Measurements from ENCODE around the gene KLF11.

KLF11 gene

DNA sequence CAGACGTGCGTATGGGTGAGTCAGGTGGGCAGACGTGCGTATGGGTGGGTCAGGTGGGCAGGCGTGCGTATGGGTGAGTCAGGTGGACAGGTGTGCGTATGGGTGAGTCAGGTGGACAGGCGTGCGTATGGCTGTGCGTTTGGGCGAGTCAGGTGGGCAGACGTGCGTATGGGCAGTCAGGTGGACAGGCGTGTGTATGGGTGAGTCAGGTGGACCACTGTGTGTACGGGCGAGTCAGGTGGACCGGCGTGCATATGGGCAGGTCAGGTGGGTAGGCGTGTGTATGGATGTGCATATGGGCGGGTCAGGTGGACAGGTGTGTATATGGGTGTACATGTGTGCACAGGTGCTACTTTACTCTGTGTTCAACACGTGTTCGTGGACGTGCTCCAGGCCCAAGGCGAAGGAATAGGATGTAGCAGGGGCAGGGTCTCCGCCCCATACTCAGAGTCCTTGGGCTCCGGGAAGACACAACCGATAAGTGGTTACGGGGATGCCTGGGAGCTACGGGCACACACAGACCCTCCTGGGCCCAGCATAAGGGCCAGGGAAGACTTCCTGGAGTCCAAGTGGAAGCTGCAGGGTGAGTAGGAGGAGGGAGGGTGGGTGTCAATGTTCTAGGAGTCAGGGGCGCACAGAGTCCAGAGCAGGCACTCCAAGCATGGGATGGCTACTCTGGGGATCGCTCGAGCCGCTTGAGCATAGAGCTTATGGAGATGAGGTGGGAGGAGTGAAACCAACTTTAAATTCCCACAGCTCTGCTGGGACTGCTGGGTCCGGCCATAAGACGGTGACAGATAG is 27.1 kb upstream of the KLF11 start:
- no peak overlapping the region for H3K27ac ChIP-seq
- no peak for TF ChIP-seq ZFX (IDR thresholded peaks at IDR 0.05; ENCODE audit: borderline replicate concordance)
- TF ChIP-seq, protein P1, sequence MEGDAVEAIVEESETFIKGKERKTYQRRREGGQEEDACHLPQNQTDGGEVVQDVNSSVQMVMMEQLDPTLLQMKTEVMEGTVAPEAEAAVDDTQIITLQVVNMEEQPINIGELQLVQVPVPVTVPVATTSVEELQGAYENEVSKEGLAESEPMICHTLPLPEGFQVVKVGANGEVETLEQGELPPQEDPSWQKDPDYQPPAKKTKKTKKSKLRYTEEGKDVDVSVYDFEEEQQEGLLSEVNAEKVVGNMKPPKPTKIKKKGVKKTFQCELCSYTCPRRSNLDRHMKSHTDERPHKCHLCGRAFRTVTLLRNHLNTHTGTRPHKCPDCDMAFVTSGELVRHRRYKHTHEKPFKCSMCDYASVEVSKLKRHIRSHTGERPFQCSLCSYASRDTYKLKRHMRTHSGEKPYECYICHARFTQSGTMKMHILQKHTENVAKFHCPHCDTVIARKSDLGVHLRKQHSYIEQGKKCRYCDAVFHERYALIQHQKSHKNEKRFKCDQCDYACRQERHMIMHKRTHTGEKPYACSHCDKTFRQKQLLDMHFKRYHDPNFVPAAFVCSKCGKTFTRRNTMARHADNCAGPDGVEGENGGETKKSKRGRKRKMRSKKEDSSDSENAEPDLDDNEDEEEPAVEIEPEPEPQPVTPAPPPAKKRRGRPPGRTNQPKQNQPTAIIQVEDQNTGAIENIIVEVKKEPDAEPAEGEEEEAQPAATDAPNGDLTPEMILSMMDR (IDR thresholded peaks at IDR 0.05) = no peak

GRCh38 chr2:10016802-10017258 is 26.5 kb upstream of the KLF11 start:
- TF ChIP-seq ZFX (IDR thresholded peaks at IDR 0.05; ENCODE audit: borderline replicate concordance) = no peak
- TF ChIP-seq, protein P1 (IDR thresholded peaks at IDR 0.05) = no peak
- H3K27ac ChIP-seq = no peak overlapping the region

- TF ChIP-seq ZFX (IDR thresholded peaks at IDR 0.05; ENCODE audit: borderline replicate concordance) = no peak
- TF ChIP-seq, protein P1 (IDR thresholded peaks at IDR 0.05) = no peak
- no peak overlapping the region for H3K27ac ChIP-seq
Observed at GRCh38 chr2:10017313-10017941, 25.9 kb upstream of the KLF11 start.

GRCh38 chr2:10019174-10019573 is 24.2 kb upstream of the KLF11 start:
- no peak overlapping the region for H3K27ac ChIP-seq
- TF ChIP-seq, protein P1 (IDR thresholded peaks at IDR 0.05) = no peak
- TF ChIP-seq ZFX (IDR thresholded peaks at IDR 0.05; ENCODE audit: borderline replicate concordance) = no peak

- no peak for TF ChIP-seq ZFX (IDR thresholded peaks at IDR 0.05; ENCODE audit: borderline replicate concordance)
- no peak overlapping the region for H3K27ac ChIP-seq
Observed at GRCh38 chr2:10019602-10020400, 23.5 kb upstream of the KLF11 start.

- no peak overlapping the region for H3K27ac ChIP-seq
- TF ChIP-seq, protein P1 (IDR thresholded peaks at IDR 0.05) = no peak
- TF ChIP-seq ZFX (IDR thresholded peaks at IDR 0.05; ENCODE audit: borderline replicate concordance) = no peak
Observed at GRCh38 chr2:10022041-10022421, 21.3 kb upstream of the KLF11 start.

DNA sequence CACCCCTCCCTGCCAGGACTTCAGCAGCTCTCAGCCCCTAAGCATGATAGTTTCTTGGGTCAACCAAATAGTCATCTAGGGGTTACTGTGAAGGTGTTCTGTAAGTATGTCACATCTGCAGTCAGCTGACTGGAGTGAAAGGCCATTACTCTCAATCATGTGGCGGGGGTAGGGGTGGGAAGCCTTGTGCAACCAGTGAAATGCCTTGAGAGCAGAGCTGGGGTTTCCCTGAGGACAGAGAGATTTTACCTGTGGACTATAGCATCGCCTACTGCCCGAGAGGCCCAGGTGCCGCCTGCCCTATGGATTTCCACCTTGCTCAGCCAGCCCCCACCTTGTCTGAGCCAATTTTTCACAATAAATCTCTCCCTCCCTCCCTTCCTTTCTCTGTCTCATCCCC is 20.9 kb upstream of the KLF11 start:
- TF ChIP-seq, protein P1 (IDR thresholded peaks at IDR 0.05) = no peak
- TF ChIP-seq ZFX (IDR thresholded peaks at IDR 0.05; ENCODE audit: borderline replicate concordance) = no peak
- H3K27ac ChIP-seq = no peak overlapping the region
